ENCODE data around the gene CAPZB.
A peak's percentile ranks its signal among the peaks of the same experiment; 100 is the strongest.

The CAPZB gene

DNA sequence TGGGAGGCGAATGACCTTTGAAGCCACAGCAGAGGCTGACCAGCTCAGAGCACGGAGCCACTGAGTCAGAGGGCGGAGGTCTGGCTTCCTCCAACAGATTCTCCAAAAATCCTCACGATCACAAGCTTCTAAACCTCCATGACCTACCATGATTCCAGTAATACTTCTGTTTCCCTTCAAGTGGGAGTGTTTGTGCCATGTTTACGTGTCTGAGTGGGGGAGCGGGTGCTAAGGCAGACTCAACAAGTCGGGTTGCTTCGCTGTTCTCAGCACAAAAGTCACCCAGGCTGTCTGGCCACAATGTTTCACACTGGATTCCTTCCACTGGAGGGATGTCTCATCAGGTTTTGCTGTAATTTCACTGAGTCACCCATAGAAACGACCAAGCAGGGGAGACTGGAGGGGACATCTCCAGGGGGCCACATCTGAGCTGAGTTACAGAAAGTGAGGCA, 87.0 kb downstream of the CAPZB start:
- Histone ChIP-seq H3K9ac (peak overlapping the region in 1 of 11 experiments; percentile 39; a peak in 1 of 22 replicates), H3K4me2 (peak overlapping the region in 2 of 11 experiments; percentile 41 to 46; a peak in 4 of 22 replicates), H3K4me1 (peaks cover 52 to 88% (median 58%) of the 10 kb centered on the region in 10 experiments), H3K9me3 (replicated peaks in 1 of 11) (no peaks in the 10 kb centered on the region), H3K27ac (peak overlapping the region in 2 of 11 experiments; percentile 21; a peak in 2 of 22 replicates), H3K36me3 (peaks cover 13 to 95% (median 52%) of the 10 kb centered on the region in 11 experiments; a peak in 20 of 22 replicates), H3K27me3 (no peaks in the 10 kb centered on the region), H3K4me3 (no peak overlapping the region), H4K20me1 (peaks cover 67 to 100% (median 100%) of the 10 kb centered on the region in 11 experiments)
- no peak for TF ChIP-seq Cebpa-rat (IDR thresholded peaks at IDR 0.05)

DNA sequence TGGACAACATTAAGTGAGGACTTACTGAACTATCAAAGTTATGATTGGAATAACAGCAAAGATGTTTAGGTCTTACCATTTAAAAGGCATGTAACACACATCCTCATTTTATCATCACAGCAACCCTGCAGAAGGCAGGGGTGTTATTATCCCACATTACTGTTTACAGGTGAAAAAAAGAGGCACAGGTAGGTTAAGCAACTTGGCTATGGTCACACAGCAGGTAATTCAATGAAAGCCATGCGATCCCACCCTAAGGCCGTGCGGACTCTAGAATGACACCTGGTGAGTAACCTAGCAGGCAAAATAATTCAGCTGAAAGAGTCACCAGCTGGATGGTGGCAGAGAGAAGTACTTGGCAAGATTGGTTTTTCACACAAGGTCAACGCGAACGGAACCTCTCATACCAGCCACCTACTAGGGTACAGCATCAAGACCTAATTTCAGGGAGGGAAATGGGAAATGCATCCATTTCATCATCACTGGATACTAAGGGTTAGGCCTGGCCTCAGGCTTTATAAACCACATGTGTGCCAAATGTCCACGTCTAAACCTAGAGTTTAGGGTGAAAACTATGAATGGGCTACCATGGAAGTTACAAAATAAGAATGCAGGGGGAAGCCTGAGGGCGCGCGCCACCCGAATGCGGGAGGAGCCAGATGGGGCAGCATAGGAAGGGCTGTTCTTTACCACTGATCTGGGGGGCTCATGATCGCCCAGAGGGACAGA, 88.0 kb downstream of the CAPZB start:
- peaks cover 69 to 100% (median 100%) of the 10 kb centered on the region in 11 experiments for H4K20me1 ChIP-seq
- TF ChIP-seq Cebpa-rat (IDR thresholded peaks at IDR 0.05), result no peak
- H3K36me3 ChIP-seq, result peaks cover 13 to 85% (median 46%) of the 10 kb centered on the region in 11 experiments; a peak in 20 of 22 replicates
- H3K4me1 ChIP-seq, result peaks cover 59 to 92% (median 64%) of the 10 kb centered on the region in 10 experiments
- H3K4me3 ChIP-seq, result no peak overlapping the region
- no peaks in the 10 kb centered on the region for H3K27me3 ChIP-seq
- no peak overlapping the region; a peak in 2 of 22 replicates for H3K4me2 ChIP-seq
- H3K9ac ChIP-seq, result no peak overlapping the region
- no peaks in the 10 kb centered on the region for H3K9me3 ChIP-seq (replicated peaks in 1 of 11)
- H3K27ac ChIP-seq, result 0 out of 22 replicates have a peak overlapping the region, but pooled peaks of 1 of the 11 experiments have one; percentile 21

DNA sequence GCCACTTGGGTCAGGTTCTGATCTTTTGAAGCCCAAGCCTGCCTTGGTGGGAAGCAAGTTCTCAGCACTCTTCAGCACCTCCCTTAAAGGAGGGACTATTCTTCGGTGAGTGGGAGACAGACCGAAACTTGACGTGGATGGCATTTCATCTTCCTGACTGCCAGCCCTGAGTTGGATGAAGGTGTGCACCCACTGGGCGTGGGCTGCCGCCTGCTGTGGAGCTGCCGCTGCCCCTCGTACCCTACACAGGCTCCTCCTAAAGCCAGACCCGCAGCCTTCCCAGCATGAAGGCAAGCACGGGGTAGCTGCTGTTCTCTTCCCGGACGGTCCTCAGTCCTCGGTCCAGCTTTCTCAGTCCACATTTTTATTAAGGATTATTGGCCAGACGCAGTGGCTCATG, 89.1 kb downstream of the CAPZB start:
- peak overlapping the region; percentile 56 to 97 (median 90); a peak in 19 of 22 replicates for H3K4me2 ChIP-seq
- no peak for TF ChIP-seq Cebpa-rat (IDR thresholded peaks at IDR 0.05)
- H3K36me3 ChIP-seq, result peaks cover 13 to 74% (median 42%) of the 10 kb centered on the region in 11 experiments; a peak in 20 of 22 replicates
- H3K4me1 ChIP-seq, result peaks cover 59 to 91% (median 64%) of the 10 kb centered on the region in 10 experiments
- no peaks in the 10 kb centered on the region for H3K27me3 ChIP-seq
- H3K4me3 ChIP-seq, result no peak overlapping the region
- peaks cover 67 to 100% (median 100%) of the 10 kb centered on the region in 11 experiments for H4K20me1 ChIP-seq
- no peak overlapping the region for H3K27ac ChIP-seq
- no peak overlapping the region; a peak in 1 of 22 replicates for H3K9ac ChIP-seq
- no peaks in the 10 kb centered on the region for H3K9me3 ChIP-seq (replicated peaks in 1 of 11)

DNA sequence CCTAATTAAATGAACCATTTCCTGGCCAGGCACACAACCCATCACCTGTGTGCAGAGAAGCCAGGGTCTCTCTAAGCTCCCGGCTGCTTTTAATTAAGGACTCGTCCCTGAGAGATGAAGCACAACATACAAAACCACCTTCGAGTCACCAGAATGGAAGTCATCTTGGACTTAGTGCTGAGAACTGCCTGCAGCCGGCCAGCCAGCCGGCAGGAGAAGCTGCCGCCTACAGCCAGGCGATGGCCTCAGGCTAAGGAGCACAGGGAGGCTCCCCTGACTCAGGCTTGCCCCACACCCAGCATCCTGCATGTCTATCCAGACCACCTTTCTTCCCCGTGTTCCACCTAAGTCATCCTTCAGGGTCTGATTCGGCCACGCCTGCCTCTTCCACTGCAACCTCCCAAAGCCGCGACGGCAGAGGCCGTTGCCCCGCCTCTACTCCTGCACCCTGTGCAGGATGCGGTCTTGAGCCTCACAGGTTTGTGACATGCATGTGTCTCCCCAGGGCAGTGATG, 89.6 kb downstream of the CAPZB start:
- H3K4me1 ChIP-seq, result peaks cover 59 to 89% (median 63%) of the 10 kb centered on the region in 10 experiments
- no peaks in the 10 kb centered on the region for H3K9me3 ChIP-seq (replicated peaks in 1 of 11)
- H3K9ac ChIP-seq, result peak overlapping the region in 2 of 11 experiments; percentile 6 to 20; a peak in 1 of 22 replicates
- H3K27me3 ChIP-seq, result no peaks in the 10 kb centered on the region
- H3K4me3 ChIP-seq, result no peak overlapping the region
- TF ChIP-seq Cebpa-rat (IDR thresholded peaks at IDR 0.05), result no peak
- H3K4me2 ChIP-seq, result peak overlapping the region; percentile 56 to 97 (median 90)
- peaks cover 63 to 100% (median 100%) of the 10 kb centered on the region in 11 experiments for H4K20me1 ChIP-seq
- no peak overlapping the region for H3K27ac ChIP-seq
- H3K36me3 ChIP-seq, result peaks cover 13 to 69% (median 42%) of the 10 kb centered on the region in 11 experiments; a peak in 20 of 22 replicates

DNA sequence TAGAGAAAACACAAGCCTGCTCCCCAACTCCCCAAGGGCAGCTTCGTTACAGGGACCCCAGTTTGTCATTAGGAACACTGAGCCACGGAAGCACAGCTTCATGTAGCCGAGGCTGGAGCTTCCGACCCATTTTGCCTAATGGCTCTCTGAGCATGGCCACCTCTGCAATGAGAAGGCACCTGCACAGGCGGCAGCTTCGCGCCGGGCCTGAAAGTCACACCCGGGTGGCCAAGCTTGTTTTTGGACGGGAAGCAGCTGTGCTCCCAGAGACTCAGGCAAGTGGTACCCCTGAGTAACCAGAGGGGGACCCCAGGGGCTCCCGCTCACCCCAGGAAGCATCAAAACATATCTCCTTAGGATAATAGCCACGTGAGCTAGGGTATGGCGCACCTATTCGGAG, 92.3 kb downstream of the CAPZB start:
- peaks cover 61 to 100% (median 100%) of the 10 kb centered on the region in 11 experiments for H4K20me1 ChIP-seq
- no peak for TF ChIP-seq Cebpa-rat (IDR thresholded peaks at IDR 0.05)
- H3K4me2 ChIP-seq, result peak overlapping the region; percentile 83 to 98 (median 94)
- H3K9me3 ChIP-seq (replicated peaks in 1 of 11), result no peaks in the 10 kb centered on the region
- no peaks in the 10 kb centered on the region for H3K27me3 ChIP-seq
- peaks cover 5 to 42% (median 21%) of the 10 kb centered on the region in 11 experiments; a peak in 17 of 22 replicates for H3K36me3 ChIP-seq
- peak overlapping the region in 9 of 11 experiments; percentile 0 to 72 (median 32); a peak in 9 of 22 replicates for H3K27ac ChIP-seq
- peak overlapping the region in 3 of 10 experiments; percentile 1 to 19 (median 10); a peak in 3 of 20 replicates for H3K4me3 ChIP-seq
- peaks cover 80 to 100% (median 84%) of the 10 kb centered on the region in 10 experiments for H3K4me1 ChIP-seq
- H3K9ac ChIP-seq, result peak overlapping the region in 10 of 11 experiments; percentile 0 to 74 (median 58); a peak in 14 of 22 replicates

DNA sequence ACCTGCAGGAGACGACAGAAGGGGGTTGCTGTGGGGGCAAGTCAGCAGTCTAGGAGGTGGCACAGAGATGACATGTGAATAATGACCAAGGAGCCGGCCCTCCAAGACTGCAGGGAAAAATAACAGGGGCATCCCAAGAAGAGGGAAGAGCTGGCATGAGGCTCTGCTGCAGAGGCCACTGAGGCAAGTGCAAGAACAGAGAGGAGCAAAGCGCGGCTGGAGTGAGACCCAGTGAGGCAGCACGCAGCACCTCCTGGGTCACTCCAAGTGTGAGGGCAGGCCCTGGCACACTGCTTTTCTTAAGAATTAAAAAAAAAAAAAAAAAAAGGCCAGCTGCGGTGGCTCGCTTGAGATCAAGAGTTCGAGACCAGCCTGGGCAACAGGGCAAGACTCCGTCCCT, 93.1 kb downstream of the CAPZB start:
- Histone ChIP-seq H4K20me1 (peaks cover 70 to 100% (median 100%) of the 10 kb centered on the region in 11 experiments), H3K4me1 (peaks cover 85 to 94% (median 93%) of the 10 kb centered on the region in 10 experiments), H3K4me3 (peak overlapping the region in 3 of 10 experiments; percentile 38 to 44 (median 43); a peak in 4 of 20 replicates), H3K27ac (peak overlapping the region in 8 of 11 experiments; percentile 60 to 78 (median 72); a peak in 12 of 22 replicates), H3K9me3 (replicated peaks in 1 of 11) (no peaks in the 10 kb centered on the region), H3K4me2 (peak overlapping the region; percentile 83 to 98 (median 94)), H3K36me3 (peaks cover 0 to 42% (median 18%) of the 10 kb centered on the region in 11 experiments; a peak in 16 of 22 replicates), H3K27me3 (no peaks in the 10 kb centered on the region), H3K9ac (peak overlapping the region in 10 of 11 experiments; percentile 63 to 82 (median 72); a peak in 16 of 22 replicates)
- no peak for TF ChIP-seq Cebpa-rat (IDR thresholded peaks at IDR 0.05)

DNA sequence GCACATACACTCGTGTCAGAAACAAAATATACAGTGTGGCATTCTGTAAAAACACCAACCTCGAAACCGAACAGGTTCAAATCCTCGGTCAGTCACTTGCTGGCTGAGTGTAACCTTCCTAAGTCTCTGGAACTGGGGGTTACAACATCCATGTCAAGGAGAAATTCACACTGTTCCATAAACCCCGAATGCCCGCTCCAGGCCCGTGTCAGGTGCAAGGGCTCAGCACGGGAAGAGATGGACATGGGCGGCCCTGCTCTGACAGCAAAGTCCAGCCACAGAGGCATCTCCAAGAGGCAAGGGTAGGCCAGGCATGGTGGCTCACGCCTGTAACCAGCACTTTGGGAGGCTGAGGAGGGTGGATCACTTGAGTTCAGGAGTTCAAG, 93.8 kb downstream of the CAPZB start:
- Histone ChIP-seq H3K9ac (peak overlapping the region; percentile 46 to 82 (median 71); a peak in 21 of 22 replicates), H4K20me1 (peaks cover 76 to 100% (median 100%) of the 10 kb centered on the region in 11 experiments)

DNA sequence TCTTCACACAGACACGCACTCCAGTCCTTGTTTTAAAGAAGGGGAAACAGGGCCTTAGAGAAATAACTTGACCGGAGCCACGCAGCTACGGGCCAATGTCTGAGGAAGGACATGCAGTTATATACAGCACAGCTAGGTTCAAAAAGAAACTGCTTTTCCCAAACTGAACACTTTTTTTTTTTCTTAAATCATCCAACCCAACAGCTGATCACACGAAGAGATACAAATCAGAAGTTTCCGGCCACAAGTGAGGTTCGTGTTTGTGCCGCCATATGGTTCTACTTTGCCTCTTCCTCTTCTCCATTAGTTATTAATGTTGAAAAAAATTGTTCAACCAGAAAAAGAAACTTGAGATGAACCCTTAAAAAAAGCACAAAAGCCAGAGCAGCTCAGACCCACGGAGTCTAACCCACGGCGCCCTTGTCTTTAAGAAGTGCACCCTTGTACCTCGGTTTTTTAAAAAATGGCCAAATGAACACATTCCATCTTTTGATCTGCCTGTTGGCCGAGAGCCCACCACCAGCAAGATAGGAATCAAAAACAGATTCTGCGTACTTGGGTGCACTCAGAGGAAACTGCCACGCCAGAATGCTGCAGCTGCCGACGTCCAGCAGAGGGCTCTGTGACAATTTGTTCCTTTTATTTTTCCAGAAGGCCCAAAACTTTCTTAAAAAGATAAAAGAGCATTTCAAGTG, 94.3 kb downstream of the CAPZB start:
- H3K9ac ChIP-seq, result peak overlapping the region; percentile 46 to 82 (median 71)
- peak overlapping the region; percentile 18 to 57 (median 42); a peak in 19 of 20 replicates for H3K4me3 ChIP-seq
- H3K36me3 ChIP-seq, result peaks cover 0 to 42% (median 13%) of the 10 kb centered on the region in 11 experiments; a peak in 18 of 22 replicates
- no peaks in the 10 kb centered on the region for H3K27me3 ChIP-seq
- H3K4me1 ChIP-seq, result peaks cover 81 to 92% (median 90%) of the 10 kb centered on the region in 10 experiments
- no peaks in the 10 kb centered on the region for H3K9me3 ChIP-seq (replicated peaks in 1 of 11)
- H3K27ac ChIP-seq, result peak overlapping the region; percentile 48 to 78 (median 71); a peak in 21 of 22 replicates
- no peak for TF ChIP-seq Cebpa-rat (IDR thresholded peaks at IDR 0.05)
- peaks cover 80 to 100% (median 100%) of the 10 kb centered on the region in 11 experiments for H4K20me1 ChIP-seq
- peak overlapping the region; percentile 83 to 98 (median 94) for H3K4me2 ChIP-seq

More for the DNA sequence above, 93.8 kb downstream of the CAPZB start:
- TF ChIP-seq Cebpa-rat (IDR thresholded peaks at IDR 0.05), result no peak
- Histone ChIP-seq H3K27ac (peak overlapping the region; percentile 48 to 78 (median 71); a peak in 21 of 22 replicates), H3K4me3 (peak overlapping the region in 9 of 10 experiments; percentile 4 to 57 (median 41); a peak in 11 of 20 replicates), H3K4me1 (peaks cover 86 to 97% (median 94%) of the 10 kb centered on the region in 10 experiments), H3K9me3 (replicated peaks in 1 of 11) (no peaks in the 10 kb centered on the region), H3K36me3 (peaks cover 0 to 42% (median 14%) of the 10 kb centered on the region in 11 experiments; a peak in 14 of 22 replicates), H3K27me3 (no peaks in the 10 kb centered on the region), H3K4me2 (peak overlapping the region; percentile 83 to 98 (median 94))
